ENCODE data around the gene RARRES2. TPM values are rescaled to one million over a fixed set of nuclear protein-coding genes. Genes with fewer than 3 reads are reported as not detected.

The RARRES2 gene
- total RNA-seq, 1 donor from 2014 or later = 305 TPM

DNA sequence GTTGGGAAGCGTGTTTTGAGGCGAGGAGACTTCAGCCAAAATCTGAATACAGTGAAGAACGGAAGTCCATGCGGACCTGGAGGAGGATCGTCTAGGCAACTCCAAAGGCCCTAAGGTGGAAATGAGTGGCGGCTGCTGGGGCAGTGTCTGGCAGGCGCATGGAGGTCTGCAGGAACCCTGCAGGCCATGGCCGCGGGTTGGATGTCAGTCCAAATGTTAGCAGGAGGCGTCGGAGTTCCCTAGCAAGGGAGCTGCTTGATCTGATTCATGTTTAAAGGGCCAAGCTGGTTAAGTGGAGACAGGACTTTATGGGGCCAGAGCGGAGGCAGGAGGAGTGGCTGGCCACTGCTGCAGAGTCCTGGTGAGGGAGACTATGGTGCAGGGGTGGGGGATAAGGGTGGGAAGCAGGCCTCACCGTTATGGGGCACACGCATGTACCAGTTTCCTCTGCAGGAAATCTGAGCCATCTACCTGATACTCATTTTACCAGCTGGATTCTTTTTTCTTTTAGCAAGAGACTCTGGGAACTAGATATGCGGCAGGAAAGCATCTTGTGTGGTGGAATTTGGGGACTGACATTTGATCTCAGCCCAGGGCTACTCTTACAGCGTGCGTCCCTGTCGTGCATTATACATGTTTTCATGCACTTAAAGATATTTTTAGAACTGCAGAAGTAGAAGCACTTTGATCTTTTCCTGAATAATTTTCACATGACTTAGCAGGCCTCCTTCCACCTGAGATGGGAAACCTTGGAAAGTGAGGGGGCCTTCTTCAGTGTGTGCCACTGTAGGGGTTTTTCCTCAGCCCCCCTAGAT lies 20.6 kb upstream of the RARRES2 start:
- intact Hi-C loops (cut with DNase I) = no loop called here
- no peak for DNase-seq (ENCODE audit: extremely low spot score in 2 of 2)
- Histone ChIP-seq H3K27me3 (no peaks in the 10 kb centered on the region), H3K27ac (no peak overlapping the region), H3K36me3 (no peaks in the 10 kb centered on the region), H3K9me3 (no peaks in the 10 kb centered on the region), H3K4me3 (no peak overlapping the region), H3K4me1 (peaks cover 4% of the 10 kb centered on the region)
- TF ChIP-seq POLR2AphosphoS5 (IDR thresholded peaks at IDR 0.05; ENCODE audit: insufficient read depth in 1 of 2, low read depth in 1 of 2) (no peak), POLR2A (IDR thresholded peaks at IDR 0.05) (no peak)
- TF ChIP-seq, protein P1, sequence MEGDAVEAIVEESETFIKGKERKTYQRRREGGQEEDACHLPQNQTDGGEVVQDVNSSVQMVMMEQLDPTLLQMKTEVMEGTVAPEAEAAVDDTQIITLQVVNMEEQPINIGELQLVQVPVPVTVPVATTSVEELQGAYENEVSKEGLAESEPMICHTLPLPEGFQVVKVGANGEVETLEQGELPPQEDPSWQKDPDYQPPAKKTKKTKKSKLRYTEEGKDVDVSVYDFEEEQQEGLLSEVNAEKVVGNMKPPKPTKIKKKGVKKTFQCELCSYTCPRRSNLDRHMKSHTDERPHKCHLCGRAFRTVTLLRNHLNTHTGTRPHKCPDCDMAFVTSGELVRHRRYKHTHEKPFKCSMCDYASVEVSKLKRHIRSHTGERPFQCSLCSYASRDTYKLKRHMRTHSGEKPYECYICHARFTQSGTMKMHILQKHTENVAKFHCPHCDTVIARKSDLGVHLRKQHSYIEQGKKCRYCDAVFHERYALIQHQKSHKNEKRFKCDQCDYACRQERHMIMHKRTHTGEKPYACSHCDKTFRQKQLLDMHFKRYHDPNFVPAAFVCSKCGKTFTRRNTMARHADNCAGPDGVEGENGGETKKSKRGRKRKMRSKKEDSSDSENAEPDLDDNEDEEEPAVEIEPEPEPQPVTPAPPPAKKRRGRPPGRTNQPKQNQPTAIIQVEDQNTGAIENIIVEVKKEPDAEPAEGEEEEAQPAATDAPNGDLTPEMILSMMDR (IDR thresholded peaks at IDR 0.05) = no peak

DNA sequence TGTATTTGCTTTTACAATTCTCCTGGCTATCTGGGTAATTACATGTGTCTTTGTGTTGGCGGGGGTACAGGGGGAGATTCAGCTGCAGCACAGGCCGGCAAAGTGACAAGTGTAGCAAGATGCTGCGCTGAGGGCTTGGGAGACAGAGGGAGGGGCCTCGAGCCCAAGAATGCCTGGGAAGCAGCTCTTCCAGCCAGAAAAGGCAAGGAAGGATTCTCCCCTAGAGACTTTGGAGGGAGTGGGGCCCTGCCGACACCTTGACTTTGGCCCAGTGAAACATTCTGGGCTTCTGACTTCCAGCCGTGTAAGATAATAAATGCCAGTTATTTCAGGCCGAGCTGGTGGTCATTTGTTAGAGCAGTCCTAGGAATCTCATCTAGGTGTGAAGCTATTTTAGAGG lies 20.0 kb upstream of the RARRES2 start:
- Histone ChIP-seq H3K27ac (no peak overlapping the region), H3K36me3 (no peaks in the 10 kb centered on the region), H3K27me3 (no peaks in the 10 kb centered on the region), H3K9me3 (no peaks in the 10 kb centered on the region), H3K4me3 (no peak overlapping the region), H3K4me1 (peaks cover 4% of the 10 kb centered on the region)
- intact Hi-C loops (cut with DNase I) = no loop called here
- no peak for DNase-seq (ENCODE audit: extremely low spot score in 2 of 2)
- TF ChIP-seq POLR2AphosphoS5 (IDR thresholded peaks at IDR 0.05; ENCODE audit: insufficient read depth in 1 of 2, low read depth in 1 of 2) (no peak), POLR2A (IDR thresholded peaks at IDR 0.05) (no peak)
- TF ChIP-seq, protein P1 (IDR thresholded peaks at IDR 0.05) = no peak

DNA sequence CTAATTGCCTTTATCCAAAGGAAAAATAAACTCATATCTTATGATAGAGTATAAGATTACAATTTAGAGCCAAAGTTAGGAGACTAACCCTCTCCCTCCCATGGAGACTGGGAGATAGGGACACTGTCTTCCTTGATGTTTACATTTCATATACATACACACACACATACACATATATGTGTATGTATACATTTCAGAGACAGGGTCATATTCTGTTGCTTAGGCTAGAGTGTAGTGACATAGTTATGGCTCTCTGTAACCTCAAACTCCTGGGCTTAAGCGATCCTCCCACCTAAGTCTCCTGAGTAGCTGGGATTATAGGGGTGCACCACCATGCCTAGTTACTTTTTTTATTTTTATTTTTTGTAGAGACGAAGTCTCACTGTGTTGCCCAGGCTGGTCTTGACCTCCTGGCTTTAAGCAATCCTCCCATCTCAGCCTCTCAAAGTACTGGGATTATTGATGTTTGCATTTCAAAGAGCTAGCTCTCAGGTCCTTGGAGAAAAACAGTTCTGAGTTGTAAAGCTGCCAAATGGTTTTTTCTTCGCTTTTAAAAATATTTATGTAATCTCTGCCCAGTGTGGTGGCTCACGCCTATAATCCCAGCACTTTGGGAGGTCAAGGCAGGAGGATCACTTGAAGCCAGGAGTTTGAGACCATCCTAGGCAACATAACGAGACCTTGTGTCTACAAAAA lies 19.1 kb upstream of the RARRES2 start:
- Histone ChIP-seq H3K27me3 (no peaks in the 10 kb centered on the region), H3K27ac (no peak overlapping the region), H3K4me3 (no peak overlapping the region), H3K36me3 (no peaks in the 10 kb centered on the region), H3K4me1 (peaks cover 4% of the 10 kb centered on the region), H3K9me3 (no peaks in the 10 kb centered on the region)
- intact Hi-C loops (cut with DNase I) = no loop called here
- TF ChIP-seq, protein P1 (IDR thresholded peaks at IDR 0.05) = no peak
- TF ChIP-seq POLR2AphosphoS5 (IDR thresholded peaks at IDR 0.05; ENCODE audit: insufficient read depth in 1 of 2, low read depth in 1 of 2) (no peak), POLR2A (IDR thresholded peaks at IDR 0.05) (no peak)
- no peak for DNase-seq (ENCODE audit: extremely low spot score in 2 of 2)

DNA sequence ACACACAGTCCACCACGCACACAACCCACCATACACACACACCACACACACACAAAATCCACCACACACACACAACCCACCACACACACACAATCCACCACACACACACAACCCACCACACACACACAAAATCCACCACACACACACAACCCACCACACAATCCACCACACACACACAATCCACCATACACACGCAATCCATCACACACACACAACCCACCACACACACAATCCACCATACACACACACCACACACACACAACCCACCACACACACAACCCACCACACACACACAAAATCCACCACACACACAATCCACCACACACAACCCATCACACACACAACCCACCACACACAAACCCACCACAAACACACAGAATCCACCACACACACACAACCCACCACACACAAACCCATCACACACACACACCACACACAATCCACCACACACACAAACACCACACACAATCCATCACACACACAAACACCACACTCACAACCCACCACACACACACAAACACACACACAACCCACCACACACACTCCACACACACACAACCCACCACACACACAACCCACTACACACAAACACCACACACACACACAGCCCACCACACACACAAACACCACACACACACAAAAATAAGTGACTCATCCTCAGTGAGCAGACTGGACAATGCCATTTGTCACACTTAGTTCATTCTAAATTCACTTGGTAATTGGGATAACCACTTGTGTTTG lies 18.4 kb upstream of the RARRES2 start:
- TF ChIP-seq POLR2A (IDR thresholded peaks at IDR 0.05) (no peak), POLR2AphosphoS5 (IDR thresholded peaks at IDR 0.05; ENCODE audit: insufficient read depth in 1 of 2, low read depth in 1 of 2) (no peak)
- TF ChIP-seq, protein P1 (IDR thresholded peaks at IDR 0.05) = no peak
- no peak overlapping the region for H3K27ac ChIP-seq
- H3K4me3 ChIP-seq = no peak overlapping the region
- peaks cover 4% of the 10 kb centered on the region for H3K4me1 ChIP-seq
- no peaks in the 10 kb centered on the region for H3K27me3 ChIP-seq
- intact Hi-C loops (cut with DNase I) = no loop called here
- no peak for DNase-seq (ENCODE audit: extremely low spot score in 2 of 2)
- H3K36me3 ChIP-seq = no peaks in the 10 kb centered on the region
- H3K9me3 ChIP-seq = no peaks in the 10 kb centered on the region

Data from vagina (tissue), 2 donors.